Measurements from ENCODE around the gene RRAGC.

DNA sequence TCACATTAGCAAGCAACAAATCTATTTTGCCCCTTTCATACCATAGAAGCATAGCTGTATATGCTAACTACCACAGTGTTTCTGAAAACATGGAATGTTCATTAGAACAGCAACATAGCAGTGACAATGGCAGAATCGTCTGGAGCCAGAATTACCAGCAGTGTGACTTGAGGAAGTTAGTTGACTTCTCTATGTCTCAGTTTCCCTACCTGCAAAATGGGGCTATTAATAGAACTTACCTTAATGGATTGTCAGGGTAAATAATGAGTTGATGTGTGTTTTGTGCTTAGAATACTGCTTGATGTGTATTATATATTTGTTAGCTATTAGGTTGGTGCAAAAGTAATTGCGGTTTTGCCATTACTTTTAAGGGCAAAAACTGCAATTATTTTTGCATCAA, 36.6 kb upstream of the RRAGC start:
- TF ChIP-seq POLR2A (IDR thresholded peaks at IDR 0.05) (no peak), CTCF (IDR thresholded peaks at IDR 0.05) (no peak)

Data from prostate gland (tissue), 2 donors.